Neuronal stem cell (in vitro differentiated cells): ENCODE data around the gene MBTPS1.

Experiments used
- DNase-seq: peaks from one replicate; pipeline ENCODE4 v3.0.0-alpha.2; 2013; ENCODE audit warnings: low spot score
- H2AFZ ChIP-seq: one replicate; pipeline ENCODE4 v1.6.1; 2013; ENCODE audit warnings: mild to moderate bottlenecking, low read length, inconsistent platforms
- H2AK5ac ChIP-seq: 2 replicates; pipeline ENCODE4 v1.6.1; 2013; ENCODE audit warnings: low read depth, mild to moderate bottlenecking, inconsistent platforms, low read length, moderate library complexity, mixed read lengths
- H2BK120ac ChIP-seq: 2 replicates; pipeline ENCODE4 v1.6.1; 2013; ENCODE audit warnings: low read depth, mild to moderate bottlenecking, inconsistent platforms, low read length, moderate library complexity, mixed read lengths
- H2BK12ac ChIP-seq: one replicate; pipeline ENCODE4 v1.6.1; 2013; ENCODE audit warnings: low read length, inconsistent platforms
- H2BK15ac ChIP-seq: 2 replicates; pipeline ENCODE4 v1.6.1; 2013; ENCODE audit warnings: mild to moderate bottlenecking, low read length, inconsistent platforms, mixed read lengths
- H2BK5ac ChIP-seq: one replicate; pipeline ENCODE4 v1.6.1; 2013; ENCODE audit warnings: inconsistent platforms, mild to moderate bottlenecking, low read length, moderate library complexity
- H3K14ac ChIP-seq: one replicate; pipeline ENCODE4 v1.6.1; 2013; ENCODE audit warnings: low read length, inconsistent platforms
- H3K18ac ChIP-seq: 2 replicates; pipeline ENCODE4 v1.6.1; 2013; ENCODE audit warnings: low read length, inconsistent platforms
- H3K23ac ChIP-seq: 2 replicates; pipeline ENCODE4 v1.6.1; 2013; ENCODE audit warnings: low read depth, mild to moderate bottlenecking, mixed read lengths, low read length, inconsistent platforms; ENCODE audit not compliant: poor library complexity
- H3K27ac ChIP-seq: replicated peaks from 3 replicates; pipeline ENCODE4 v1.5.1; 2013; ENCODE audit warnings: low read length, inconsistent platforms
- H3K27me3 ChIP-seq, 3 experiments: 2 replicates each; pipeline ENCODE4 v1.6.1; 2013; ENCODE audit warnings: low read length in 3 of 3, mild to moderate bottlenecking in 2 of 3, inconsistent platforms in 1 of 3, low read depth in 1 of 3, mixed read lengths in 1 of 3, moderate library complexity in 1 of 3; ENCODE audit not compliant: control insufficient read depth in 3 of 3, insufficient read depth in 3 of 3
- H3K36me3 ChIP-seq, 2 donors: replicated peaks in 1 of 2; 2 replicates each; pipeline ENCODE4 v1.6.1; 2013; ENCODE audit warnings: low read length in 2 of 2; ENCODE audit not compliant: control insufficient read depth in 2 of 2, insufficient read depth in 2 of 2
- H3K4ac ChIP-seq: 2 replicates; pipeline ENCODE4 v1.6.1; 2013; ENCODE audit warnings: inconsistent platforms, mild to moderate bottlenecking, low read length, moderate library complexity
- H3K4me1 ChIP-seq, 2 donors: 1 replicate in 1 of 2; 2 replicates in 1 of 2; pipeline ENCODE4 v1.6.1; 2013; ENCODE audit warnings: low read length in 2 of 2, low read depth in 1 of 2; ENCODE audit not compliant: control insufficient read depth in 2 of 2, insufficient read depth in 1 of 2
- H3K4me2 ChIP-seq: one replicate; pipeline ENCODE4 v1.6.1; 2013; ENCODE audit warnings: mild to moderate bottlenecking, low read length, inconsistent platforms; ENCODE audit not compliant: insufficient read depth, poor library complexity, severe bottlenecking
- H3K4me3 ChIP-seq, 2 donors: 2 replicates each; pipeline ENCODE4 v1.5.1; 2013; ENCODE audit warnings: low read length in 2 of 2, mild to moderate bottlenecking in 2 of 2, inconsistent platforms in 1 of 2, moderate library complexity in 1 of 2
- H3K79me1 ChIP-seq: one replicate; pipeline ENCODE4 v1.6.1; 2013; ENCODE audit warnings: low read depth, mild to moderate bottlenecking, inconsistent platforms, low read length, moderate library complexity
- H3K9ac ChIP-seq: one replicate; pipeline ENCODE4 v1.6.1; 2013; ENCODE audit warnings: mild to moderate bottlenecking, low read depth, low read length, inconsistent platforms; ENCODE audit not compliant: poor library complexity
- H3K9me3 ChIP-seq, 2 donors: replicated peaks in 1 of 2; 2 replicates each; pipeline versions ENCODE3 to v1.6.1; 2013; ENCODE audit warnings: low read length in 2 of 2, mild to moderate bottlenecking in 2 of 2, inconsistent platforms in 1 of 2, low read depth in 1 of 2, mixed read lengths in 1 of 2, moderate library complexity in 1 of 2; ENCODE audit not compliant: control insufficient read depth in 2 of 2, insufficient read depth in 1 of 2
- H4K8ac ChIP-seq: one replicate; pipeline ENCODE4 v1.6.1; 2013; ENCODE audit warnings: low read depth, mild to moderate bottlenecking, inconsistent platforms, low read length, moderate library complexity
- H4K91ac ChIP-seq: one replicate; pipeline ENCODE4 v1.6.1; 2013; ENCODE audit warnings: low read length, low read depth, mild to moderate bottlenecking, inconsistent platforms; ENCODE audit not compliant: poor library complexity
- WGBS, 2 donors: extraction: QIAGEN DNeasy Blood & Tissue Kit; methylation state at CpG; one replicate each; pipeline ENCODE4 v1.1.7; 2013; ENCODE audit warnings: missing lambda C conversion rate in 2 of 2, mixed read lengths in 1 of 2; ENCODE audit not compliant: insufficient read length in 2 of 2, insufficient replicate concordance in 1 of 2; ENCODE audit errors: extremely low coverage in 2 of 2; 5-methylcytosine and 5-hydroxymethylcytosine counted together

Gene MBTPS1

GRCh38 chr16:84155226-84155625 is 38.5 kb upstream of the MBTPS1 start:
- no peak for DNase-seq
- no peak overlapping the region for H3K18ac ChIP-seq
- H3K4me3 ChIP-seq = no peak overlapping the region
- H2AFZ ChIP-seq = no peak overlapping the region
- H3K4me2 ChIP-seq = no peak overlapping the region
- peaks cover 0 to 41% (median 0%) of the 10 kb centered on the region in 3 experiments for H3K27me3 ChIP-seq
- no peak overlapping the region for H3K23ac ChIP-seq
- no peaks in the 10 kb centered on the region for H3K9me3 ChIP-seq
- H4K91ac ChIP-seq = no peak overlapping the region
- H2BK5ac ChIP-seq = no peak overlapping the region
- no peaks in the 10 kb centered on the region for H3K79me1 ChIP-seq
- no peaks in the 10 kb centered on the region for H3K4me1 ChIP-seq
- no peak overlapping the region for H2BK15ac ChIP-seq
- WGBS, 2 donors = no CpG with 5 or more reads among the region's 4 CpGs
- H3K4ac ChIP-seq = no peak overlapping the region
- no peak overlapping the region for H3K14ac ChIP-seq
- no peak overlapping the region for H2BK12ac ChIP-seq
- H3K9ac ChIP-seq = no peak overlapping the region
- no peak overlapping the region for H4K8ac ChIP-seq
- H2BK120ac ChIP-seq = no peak overlapping the region
- H3K36me3 ChIP-seq = no peaks in the 10 kb centered on the region
- no peak overlapping the region for H3K27ac ChIP-seq
- no peak overlapping the region for H2AK5ac ChIP-seq

GRCh38 chr16:84153660-84154214 is 37.0 kb upstream of the MBTPS1 start:
- no peak overlapping the region for H3K4me3 ChIP-seq
- no peak overlapping the region for H2BK5ac ChIP-seq
- H4K91ac ChIP-seq = no peak overlapping the region
- H4K8ac ChIP-seq = no peak overlapping the region
- H2AFZ ChIP-seq = no peak overlapping the region
- WGBS, 2 donors = no CpG with 5 or more reads among the region's 8 CpGs
- H2AK5ac ChIP-seq = no peak overlapping the region
- H2BK12ac ChIP-seq = no peak overlapping the region
- H3K4ac ChIP-seq = no peak overlapping the region
- no peak overlapping the region for H2BK15ac ChIP-seq
- H3K4me1 ChIP-seq = no peaks in the 10 kb centered on the region
- H3K79me1 ChIP-seq = no peaks in the 10 kb centered on the region
- H3K18ac ChIP-seq = no peak overlapping the region
- H3K14ac ChIP-seq = no peak overlapping the region
- no peaks in the 10 kb centered on the region for H3K36me3 ChIP-seq
- no peak overlapping the region for H2BK120ac ChIP-seq
- no peak overlapping the region for H3K23ac ChIP-seq
- H3K4me2 ChIP-seq = no peak overlapping the region
- H3K27ac ChIP-seq = no peak overlapping the region
- peaks cover 0 to 31% (median 0%) of the 10 kb centered on the region in 3 experiments for H3K27me3 ChIP-seq
- no peak for DNase-seq
- no peak overlapping the region for H3K9ac ChIP-seq
- H3K9me3 ChIP-seq = no peaks in the 10 kb centered on the region

GRCh38 chr16:84150926-84151325 is 34.2 kb upstream of the MBTPS1 start:
- Histone ChIP-seq H4K8ac (no peak overlapping the region), H3K14ac (no peak overlapping the region), H3K4ac (no peak overlapping the region), H3K23ac (no peak overlapping the region), H2BK5ac (no peak overlapping the region), H3K18ac (no peak overlapping the region), H2AK5ac (no peak overlapping the region), H3K36me3 (no peaks in the 10 kb centered on the region), H4K91ac (no peak overlapping the region), H3K27ac (no peak overlapping the region), H3K9me3 (no peaks in the 10 kb centered on the region), H3K4me3 (no peak overlapping the region), H2BK120ac (no peak overlapping the region), H3K79me1 (no peaks in the 10 kb centered on the region), H3K4me2 (no peak overlapping the region), H3K27me3 (peaks cover 0 to 34% (median 4%) of the 10 kb centered on the region in 3 experiments), H2BK12ac (no peak overlapping the region), H3K9ac (no peak overlapping the region), H3K4me1 (no peaks in the 10 kb centered on the region), H2BK15ac (no peak overlapping the region), H2AFZ (no peak overlapping the region)
- WGBS, 2 donors = no CpG with 5 or more reads among the region's 3 CpGs
- DNase-seq = no peak

- Histone ChIP-seq H2AK5ac (no peak within 1 kb of the TSS), H3K23ac (peak within 1 kb of the TSS; percentile 91), H3K18ac (peak within 1 kb of the TSS; percentile 96), H2BK5ac (no peak within 1 kb of the TSS), H3K9ac (peak within 1 kb of the TSS; percentile 92), H3K14ac (peak within 1 kb of the TSS; percentile 39), H2AFZ (peak within 1 kb of the TSS; percentile 99), H2BK12ac (peak within 1 kb of the TSS; percentile 3), H2BK120ac (no peak within 1 kb of the TSS), H3K36me3 (peaks cover 0 to 6% of the 10 kb centered on the region in 2 donors), H3K4me3 (peak within 1 kb of the TSS; percentile 87 to 94), H3K9me3 (peaks cover 2 to 14% of the 10 kb centered on the region in 2 donors), H3K27me3 (peaks cover 0 to 16% (median 4%) of the 10 kb centered on the region in 3 experiments), H2BK15ac (no peak within 1 kb of the TSS), H4K8ac (no peak within 1 kb of the TSS), H3K4ac (no peak within 1 kb of the TSS), H3K4me2 (peak within 1 kb of the TSS; percentile 94), H4K91ac (no peak within 1 kb of the TSS), H3K4me1 (no peaks in the 10 kb centered on the region), H3K27ac (peak within 1 kb of the TSS; percentile 82), H3K79me1 (peaks cover 4% of the 10 kb centered on the region)
- no CpG with 5 or more reads among the region's 89 CpGs for WGBS, 2 donors
- peak; percentile 95 for DNase-seq
Measured at GRCh38 chr16:84144859-84145639, 28.3 kb upstream of the MBTPS1 start, which contains the start of the genes DNAAF1 and HSDL1. Gene DNAAF1 (plus strand): TSS chr16:84145308. CDS start chr16:84145441, 133 bp downstream. Gene HSDL1 (minus strand): TSS chr16:84145177. CDS start chr16:84131321, 13,856 bp downstream.
